ENCODE measurements around the gene PHYHD1. TPM values are rescaled to one million over a fixed set of nuclear protein-coding genes. Genes with fewer than 3 reads are reported as not detected.

The PHYHD1 gene
- total RNA-seq, 1 experiment from 2014 or later = 27.2 TPM

DNA sequence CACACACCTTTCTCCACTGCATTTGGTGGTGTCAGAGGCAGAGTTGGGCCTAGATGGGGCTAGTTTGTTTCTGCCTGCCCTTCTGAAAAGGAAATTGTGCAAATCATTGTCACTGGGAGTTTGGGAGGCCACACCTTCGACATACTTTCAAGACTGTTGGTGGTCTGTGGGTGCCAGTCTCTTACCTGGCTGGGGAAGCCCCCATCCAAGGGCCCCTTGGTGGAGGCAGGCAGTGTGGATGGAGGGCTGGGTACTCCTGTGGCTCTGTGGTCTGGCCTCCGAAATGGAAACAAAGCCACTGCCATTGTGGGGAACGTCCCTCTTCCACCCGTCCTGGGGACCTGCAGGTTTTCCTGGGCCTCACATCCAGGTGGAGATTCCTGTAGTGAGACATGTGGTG lies 10.9 kb upstream of the PHYHD1 start:
- DNase-seq = no peak
- peaks cover 23% of the 10 kb centered on the region for H3K36me3 ChIP-seq (replicated peaks; ENCODE audit: control insufficient read depth, insufficient read depth, low read length)
- H3K4me3 ChIP-seq (ENCODE audit: insufficient read depth, low read depth, low read length) = no peak overlapping the region
- no peaks in the 10 kb centered on the region for H3K27me3 ChIP-seq (ENCODE audit: control insufficient read depth, insufficient read depth, low read length)

- H3K4me3 ChIP-seq (ENCODE audit: insufficient read depth, low read depth, low read length) = no peak overlapping the region
- H3K36me3 ChIP-seq (replicated peaks; ENCODE audit: control insufficient read depth, insufficient read depth, low read length) = peaks cover 23% of the 10 kb centered on the region
- H3K27me3 ChIP-seq (ENCODE audit: control insufficient read depth, insufficient read depth, low read length) = no peaks in the 10 kb centered on the region
- peak; percentile 43 for DNase-seq
Observed at GRCh38 chr9:128910906-128911305, 9.9 kb upstream of the PHYHD1 start.

- no peak overlapping the region for H3K4me3 ChIP-seq (ENCODE audit: insufficient read depth, low read depth, low read length)
- H3K27me3 ChIP-seq (ENCODE audit: control insufficient read depth, insufficient read depth, low read length) = no peaks in the 10 kb centered on the region
- peak; percentile 63 for DNase-seq
- peaks cover 24% of the 10 kb centered on the region for H3K36me3 ChIP-seq (replicated peaks; ENCODE audit: control insufficient read depth, insufficient read depth, low read length)
Observed at GRCh38 chr9:128911529-128912035, 9.2 kb upstream of the PHYHD1 start.

- Histone ChIP-seq H3K36me3 (replicated peaks; ENCODE audit: control insufficient read depth, insufficient read depth, low read length) (peaks cover 24% of the 10 kb centered on the region), H3K4me3 (ENCODE audit: insufficient read depth, low read depth, low read length) (no peak overlapping the region), H3K27me3 (ENCODE audit: control insufficient read depth, insufficient read depth, low read length) (no peaks in the 10 kb centered on the region)
- peak; percentile 80 for DNase-seq
Observed at GRCh38 chr9:128912270-128912853, 8.4 kb upstream of the PHYHD1 start.

DNA sequence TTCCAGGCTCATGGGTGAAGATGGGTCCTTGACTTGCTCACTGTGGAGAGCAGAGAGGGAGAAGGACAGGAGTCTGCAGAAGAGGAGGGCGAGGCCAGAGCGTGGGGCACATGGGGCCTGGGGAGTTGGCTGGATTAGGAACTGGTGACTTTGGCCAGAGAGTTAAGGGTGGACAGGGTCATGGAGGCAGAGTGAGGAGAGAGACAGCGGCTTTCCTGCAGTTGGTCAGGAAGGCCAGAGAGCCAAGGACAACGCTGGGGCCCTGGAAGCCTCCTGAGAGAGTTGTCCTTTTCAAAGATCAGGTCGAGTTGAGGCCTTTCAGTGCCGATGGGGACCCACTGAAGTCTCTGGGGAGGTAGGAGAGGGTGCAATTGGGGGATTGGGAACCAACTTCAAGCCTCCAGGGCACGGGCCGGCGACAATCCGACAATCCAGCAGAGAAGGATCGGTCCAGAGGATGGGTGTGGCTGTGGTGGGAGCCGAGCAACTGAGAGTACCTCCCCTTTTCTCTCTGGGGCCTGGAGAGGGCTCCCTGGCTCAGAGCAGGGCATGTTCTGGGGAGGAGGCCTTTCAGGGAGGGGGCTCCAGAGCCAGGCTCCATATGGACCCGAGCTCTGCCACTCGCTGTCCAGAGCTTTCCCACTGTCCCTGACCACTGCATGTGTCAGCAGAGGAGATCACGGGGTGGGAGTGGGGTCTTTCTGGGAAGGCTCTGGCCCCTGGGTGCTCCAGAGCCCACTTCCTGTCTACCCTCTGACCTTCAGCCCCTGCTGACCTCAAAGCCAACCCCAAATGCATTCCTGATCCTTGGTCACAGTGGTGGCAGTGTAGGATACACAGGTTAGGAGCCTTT lies 7.5 kb upstream of the PHYHD1 start:
- H3K36me3 ChIP-seq (replicated peaks; ENCODE audit: control insufficient read depth, insufficient read depth, low read length) = peaks cover 20% of the 10 kb centered on the region
- peak; percentile 42 for DNase-seq
- H3K4me3 ChIP-seq (ENCODE audit: insufficient read depth, low read depth, low read length) = no peak overlapping the region
- no peaks in the 10 kb centered on the region for H3K27me3 ChIP-seq (ENCODE audit: control insufficient read depth, insufficient read depth, low read length)

DNA sequence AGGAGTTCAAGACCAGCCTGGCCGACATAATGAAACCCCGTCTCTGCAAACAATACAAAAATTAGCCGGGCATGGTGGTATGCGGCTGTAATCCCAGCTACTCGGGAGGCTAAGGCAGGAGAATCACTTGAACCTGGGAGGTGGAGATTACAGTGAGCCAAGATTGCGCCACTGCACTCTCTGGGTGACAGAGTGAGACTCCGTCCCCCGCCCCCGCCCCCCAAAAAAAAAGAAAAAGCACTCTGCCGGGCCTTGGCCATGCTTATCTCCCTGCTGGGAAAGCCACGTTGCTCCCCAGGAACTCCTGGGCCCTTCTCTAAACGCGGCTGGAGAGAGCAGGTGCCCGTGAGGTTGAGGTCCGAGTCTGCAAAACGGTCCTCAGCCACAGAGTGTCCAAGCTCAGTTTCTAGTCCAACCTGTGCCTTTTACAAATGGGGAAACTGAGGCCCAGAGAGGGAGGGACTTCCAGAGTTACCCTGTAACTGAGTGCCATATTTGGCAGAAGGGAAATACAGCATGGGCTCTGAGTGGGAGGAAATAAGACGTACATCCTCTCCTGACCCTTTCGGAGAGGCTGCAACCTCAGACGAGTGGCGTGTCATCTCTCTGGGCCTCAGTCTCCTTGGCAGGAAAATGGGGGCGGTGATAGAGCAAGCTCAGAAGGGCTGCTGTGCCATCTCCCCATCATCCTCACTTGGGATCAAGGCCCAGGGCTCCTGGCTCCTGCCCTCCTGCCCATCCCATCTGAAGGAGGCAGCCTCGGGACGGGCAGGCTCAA lies 6.6 kb upstream of the PHYHD1 start:
- Histone ChIP-seq H3K36me3 (replicated peaks; ENCODE audit: control insufficient read depth, insufficient read depth, low read length) (peaks cover 12% of the 10 kb centered on the region), H3K27me3 (ENCODE audit: control insufficient read depth, insufficient read depth, low read length) (no peaks in the 10 kb centered on the region), H3K4me3 (ENCODE audit: insufficient read depth, low read depth, low read length) (no peak overlapping the region)
- DNase-seq = no peak

- Histone ChIP-seq H3K36me3 (replicated peaks; ENCODE audit: control insufficient read depth, insufficient read depth, low read length) (peaks cover 4% of the 10 kb centered on the region), H3K4me3 (ENCODE audit: insufficient read depth, low read depth, low read length) (no peak overlapping the region), H3K27me3 (ENCODE audit: control insufficient read depth, insufficient read depth, low read length) (no peaks in the 10 kb centered on the region)
- DNase-seq = peak; percentile 46
Observed at GRCh38 chr9:128916204-128916603, 4.6 kb upstream of the PHYHD1 start.

GRCh38 chr9:128916745-128917144 lies 4.0 kb upstream of the PHYHD1 start:
- H3K27me3 ChIP-seq (ENCODE audit: control insufficient read depth, insufficient read depth, low read length) = no peaks in the 10 kb centered on the region
- no peak overlapping the region for H3K4me3 ChIP-seq (ENCODE audit: insufficient read depth, low read depth, low read length)
- H3K36me3 ChIP-seq (replicated peaks; ENCODE audit: control insufficient read depth, insufficient read depth, low read length) = peaks cover 4% of the 10 kb centered on the region
- no peak for DNase-seq

DNA sequence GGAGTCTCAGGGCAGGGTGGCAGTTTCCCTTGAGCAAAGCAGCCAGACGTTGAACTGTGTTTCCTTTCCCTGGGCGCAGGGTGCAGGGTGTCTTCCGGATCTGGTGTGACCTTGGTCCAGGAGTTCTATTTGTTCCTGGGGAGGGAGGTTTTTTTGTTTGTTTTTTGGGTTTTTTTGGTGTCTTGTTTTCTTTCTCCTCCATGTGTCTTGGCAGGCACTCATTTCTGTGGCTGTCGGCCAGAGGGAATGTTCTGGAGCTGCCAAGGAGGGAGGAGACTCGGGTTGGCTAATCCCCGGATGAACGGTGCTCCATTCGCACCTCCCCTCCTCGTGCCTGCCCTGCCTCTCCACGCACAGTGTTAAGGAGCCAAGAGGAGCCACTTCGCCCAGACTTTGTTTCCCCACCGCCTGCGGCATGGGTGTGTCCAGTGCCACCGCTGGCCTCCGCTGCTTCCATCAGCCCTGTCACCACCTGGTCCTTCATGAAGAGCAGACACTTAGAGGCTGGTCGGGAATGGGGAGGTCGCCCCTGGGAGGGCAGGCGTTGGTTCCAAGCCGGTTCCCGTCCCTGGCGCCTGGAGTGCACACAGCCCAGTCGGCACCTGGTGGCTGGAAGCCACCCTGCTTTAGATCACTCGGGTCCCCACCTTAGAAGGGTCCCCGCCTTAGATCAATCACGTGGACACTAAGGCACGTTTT lies 3.5 kb upstream of the PHYHD1 start:
- DNase-seq = peak; percentile 54
- no peak overlapping the region for H3K4me3 ChIP-seq (ENCODE audit: insufficient read depth, low read depth, low read length)
- peaks cover 4% of the 10 kb centered on the region for H3K36me3 ChIP-seq (replicated peaks; ENCODE audit: control insufficient read depth, insufficient read depth, low read length)

GRCh38 chr9:128918921-128919320 lies 1.9 kb upstream of the PHYHD1 start:
- Histone ChIP-seq H3K27me3 (ENCODE audit: control insufficient read depth, insufficient read depth, low read length) (no peaks in the 10 kb centered on the region), H3K36me3 (replicated peaks; ENCODE audit: control insufficient read depth, insufficient read depth, low read length) (peaks cover 4% of the 10 kb centered on the region)
- no peak for DNase-seq

More for the DNA sequence above, 3.5 kb upstream of the PHYHD1 start:
- no peaks in the 10 kb centered on the region for H3K27me3 ChIP-seq (ENCODE audit: control insufficient read depth, insufficient read depth, low read length)

DNA sequence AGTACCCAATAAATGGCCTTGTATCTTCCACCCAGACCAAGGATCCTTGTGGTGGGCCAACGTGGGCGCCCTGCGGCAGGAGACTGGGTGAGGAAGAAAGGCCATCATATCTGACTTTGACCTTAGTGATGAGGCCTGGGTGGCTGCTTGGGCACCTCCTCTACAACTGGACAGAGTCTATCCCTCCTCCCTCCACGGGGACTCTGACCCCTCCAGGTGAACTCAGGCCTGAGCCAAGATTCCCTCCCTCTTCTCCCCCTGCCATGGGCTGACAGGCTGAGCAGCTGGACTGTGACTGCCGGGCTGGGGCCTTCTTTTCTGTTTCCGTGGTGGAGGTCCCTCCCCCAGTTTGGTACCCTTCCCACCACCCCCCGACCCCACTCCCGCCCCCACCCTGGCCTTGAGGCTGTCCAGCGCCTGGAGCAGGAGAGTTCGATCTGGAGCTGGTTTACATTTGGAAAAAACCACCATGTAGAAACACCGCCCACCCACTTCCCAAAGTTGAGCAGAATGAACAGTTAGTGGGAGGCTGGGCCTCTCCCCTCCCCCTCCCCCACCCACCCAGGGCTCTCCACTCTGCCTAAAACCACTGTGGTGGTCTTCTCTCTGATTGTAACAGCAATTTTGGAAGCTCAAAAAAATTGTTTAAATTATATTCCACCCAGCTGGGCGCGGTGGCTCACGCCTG lies 1.2 kb upstream of the PHYHD1 start:
- Histone ChIP-seq H3K27me3 (ENCODE audit: control insufficient read depth, insufficient read depth, low read length) (no peaks in the 10 kb centered on the region), H3K4me3 (ENCODE audit: insufficient read depth, low read depth, low read length) (no peak overlapping the region), H3K36me3 (replicated peaks; ENCODE audit: control insufficient read depth, insufficient read depth, low read length) (peaks cover 4% of the 10 kb centered on the region)
- DNase-seq = peak; percentile 55

More at GRCh38 chr9:128918921-128919320, 1.9 kb upstream of the PHYHD1 start:
- H3K4me3 ChIP-seq (ENCODE audit: insufficient read depth, low read depth, low read length) = no peak overlapping the region

- DNase-seq = peak; percentile 95
- peaks cover 3% of the 10 kb centered on the region for H3K36me3 ChIP-seq (replicated peaks; ENCODE audit: control insufficient read depth, insufficient read depth, low read length)
- H3K4me3 ChIP-seq (ENCODE audit: insufficient read depth, low read depth, low read length) = peak overlapping the region; percentile 64
- no peaks in the 10 kb centered on the region for H3K27me3 ChIP-seq (ENCODE audit: control insufficient read depth, insufficient read depth, low read length)
Observed at GRCh38 chr9:128921881-128922763, 1.3 kb downstream of the PHYHD1 start.

GRCh38 chr9:128923493-128923883 lies 2.7 kb downstream of the PHYHD1 start:
- Histone ChIP-seq H3K27me3 (ENCODE audit: control insufficient read depth, insufficient read depth, low read length) (no peaks in the 10 kb centered on the region), H3K36me3 (replicated peaks; ENCODE audit: control insufficient read depth, insufficient read depth, low read length) (no peaks in the 10 kb centered on the region), H3K4me3 (ENCODE audit: insufficient read depth, low read depth, low read length) (no peak overlapping the region)
- DNase-seq = no peak

Data from H7 (cell line).